ENCODE data around the gene SETDB2.

DNA sequence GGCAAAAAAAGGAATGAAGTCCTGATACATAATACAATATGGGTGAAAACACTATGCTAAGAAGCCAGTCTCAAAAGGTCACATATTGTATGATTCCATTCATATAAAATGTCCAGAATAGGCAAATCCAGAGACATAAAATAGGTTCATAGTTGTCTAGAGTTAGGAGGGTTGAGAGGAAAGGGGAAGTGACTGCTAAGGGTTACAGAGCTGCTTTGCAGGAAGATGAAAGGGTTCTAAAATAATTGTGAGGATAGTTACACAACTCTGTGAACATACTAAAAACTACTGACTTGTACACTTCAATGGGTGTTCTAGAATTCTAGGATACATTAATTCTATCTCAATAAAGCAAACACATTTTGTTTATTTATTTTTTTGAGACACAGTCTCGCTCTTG is 25.9 kb upstream of the SETDB2 start:
- TF ChIP-seq SP1 (IDR thresholded peaks at IDR 0.05; ENCODE audit: low read depth) (no peak), ELF1 (IDR thresholded peaks at IDR 0.05; ENCODE audit: borderline replicate concordance, low read depth) (no peak), YY1 (IDR thresholded peaks at IDR 0.05; ENCODE audit: extremely low read depth, insufficient replicate concordance, low read depth, low read length) (no peak), RAD21 (IDR thresholded peaks at IDR 0.05; ENCODE audit: low read depth) (no peak)
- TF ChIP-seq, protein P1, sequence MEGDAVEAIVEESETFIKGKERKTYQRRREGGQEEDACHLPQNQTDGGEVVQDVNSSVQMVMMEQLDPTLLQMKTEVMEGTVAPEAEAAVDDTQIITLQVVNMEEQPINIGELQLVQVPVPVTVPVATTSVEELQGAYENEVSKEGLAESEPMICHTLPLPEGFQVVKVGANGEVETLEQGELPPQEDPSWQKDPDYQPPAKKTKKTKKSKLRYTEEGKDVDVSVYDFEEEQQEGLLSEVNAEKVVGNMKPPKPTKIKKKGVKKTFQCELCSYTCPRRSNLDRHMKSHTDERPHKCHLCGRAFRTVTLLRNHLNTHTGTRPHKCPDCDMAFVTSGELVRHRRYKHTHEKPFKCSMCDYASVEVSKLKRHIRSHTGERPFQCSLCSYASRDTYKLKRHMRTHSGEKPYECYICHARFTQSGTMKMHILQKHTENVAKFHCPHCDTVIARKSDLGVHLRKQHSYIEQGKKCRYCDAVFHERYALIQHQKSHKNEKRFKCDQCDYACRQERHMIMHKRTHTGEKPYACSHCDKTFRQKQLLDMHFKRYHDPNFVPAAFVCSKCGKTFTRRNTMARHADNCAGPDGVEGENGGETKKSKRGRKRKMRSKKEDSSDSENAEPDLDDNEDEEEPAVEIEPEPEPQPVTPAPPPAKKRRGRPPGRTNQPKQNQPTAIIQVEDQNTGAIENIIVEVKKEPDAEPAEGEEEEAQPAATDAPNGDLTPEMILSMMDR (IDR thresholded peaks at IDR 0.05 in 2 of 3, conservative IDR thresholded peaks at IDR 0.05 in 1 of 3; ENCODE audit: borderline replicate concordance in 1 of 3, insufficient read depth in 1 of 3, low read depth in 2 of 3, low read length in 2 of 3): no peak
